HL-60/S4 (cell line): ENCODE results near the gene OCEL1.
"Not testable (repeated sequence)": the region's sequence is repeated elsewhere in the genome, so short reads cannot be mapped to it uniquely, and the experiment has no call there.

Source experiments
- in situ Hi-C: fragments of 300-500 bp; cut with MboI; formaldehyde crosslinking; loops from 2 replicates; pipeline ENCODE4 v1.14.3; 2022; ENCODE audit warnings: low sequenced_read_pairs

OCEL1 gene, protein sequence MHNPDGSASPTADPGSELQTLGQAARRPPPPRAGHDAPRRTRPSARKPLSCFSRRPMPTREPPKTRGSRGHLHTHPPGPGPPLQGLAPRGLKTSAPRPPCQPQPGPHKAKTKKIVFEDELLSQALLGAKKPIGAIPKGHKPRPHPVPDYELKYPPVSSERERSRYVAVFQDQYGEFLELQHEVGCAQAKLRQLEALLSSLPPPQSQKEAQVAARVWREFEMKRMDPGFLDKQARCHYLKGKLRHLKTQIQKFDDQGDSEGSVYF

DNA sequence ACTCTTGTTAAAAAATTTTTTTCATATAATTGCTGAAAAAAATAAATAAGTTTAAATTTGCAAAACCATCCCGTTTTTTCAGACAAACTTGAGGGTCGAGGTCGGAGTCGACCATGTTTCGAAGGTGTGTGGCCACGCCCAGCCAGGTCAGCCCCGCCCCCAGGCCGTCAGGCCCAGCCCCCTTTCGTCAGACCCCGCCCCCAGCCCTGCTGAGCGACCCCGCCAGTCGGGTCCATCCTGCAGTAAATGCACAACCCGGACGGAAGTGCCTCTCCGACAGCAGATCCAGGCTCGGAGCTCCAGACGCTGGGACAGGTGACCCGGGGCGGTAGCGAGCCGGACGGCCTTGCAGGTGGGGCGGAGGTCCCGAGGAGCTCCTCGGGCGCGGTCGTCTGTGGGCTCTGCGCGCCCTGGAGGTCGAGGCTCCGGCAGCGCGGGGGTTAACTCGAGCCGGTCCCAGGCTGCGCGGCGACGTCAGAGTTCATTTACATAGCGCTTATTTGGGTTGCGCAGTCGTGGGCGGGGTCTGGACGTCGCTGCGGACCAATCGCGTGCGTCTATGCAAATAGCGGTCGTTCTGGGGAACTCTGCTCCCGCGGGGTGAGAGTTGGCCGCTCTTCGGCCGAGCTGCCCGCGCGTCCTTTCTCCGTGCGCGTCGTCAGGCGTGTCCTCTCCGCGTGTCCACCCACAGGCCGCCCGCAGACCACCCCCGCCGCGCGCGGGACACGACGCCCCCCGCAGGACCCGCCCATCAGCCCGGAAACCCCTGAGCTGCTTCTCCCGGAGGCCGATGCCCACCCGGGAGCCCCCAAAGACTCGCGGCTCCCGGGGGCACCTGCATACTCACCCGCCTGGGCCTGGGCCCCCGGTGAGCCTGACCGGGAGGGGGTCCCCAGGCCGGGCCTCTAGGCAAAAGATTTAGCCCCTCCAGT is at the start of gene OCEL1:
Gene OCEL1, plus strand, starts transcription at position 225 of the 932 bp plus-strand sequence. Its CDS starts 22 bp downstream, at position 247.
- in situ Hi-C loops, result no loop called here

DNA sequence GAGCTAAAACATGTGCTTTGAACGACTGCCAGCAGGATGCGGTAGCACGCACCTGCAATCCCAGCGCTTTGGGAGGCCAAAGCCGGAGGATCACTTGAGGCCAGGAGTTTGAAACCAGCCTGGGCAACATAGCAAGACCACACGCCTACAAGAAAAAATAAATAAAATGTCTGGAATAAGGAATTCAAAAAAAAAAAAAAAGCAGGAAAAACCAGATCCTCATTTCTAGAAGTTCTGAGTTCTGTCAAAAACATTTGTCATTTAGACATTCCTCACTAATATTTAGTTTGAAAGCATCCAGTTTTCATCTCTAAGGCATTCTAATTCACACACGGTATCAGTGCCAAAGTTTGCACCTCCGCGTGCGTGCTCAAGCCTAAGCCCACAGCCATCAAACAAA is 47.7 kb upstream of the OCEL1 start:
- in situ Hi-C loops, result no loop called here

DNA sequence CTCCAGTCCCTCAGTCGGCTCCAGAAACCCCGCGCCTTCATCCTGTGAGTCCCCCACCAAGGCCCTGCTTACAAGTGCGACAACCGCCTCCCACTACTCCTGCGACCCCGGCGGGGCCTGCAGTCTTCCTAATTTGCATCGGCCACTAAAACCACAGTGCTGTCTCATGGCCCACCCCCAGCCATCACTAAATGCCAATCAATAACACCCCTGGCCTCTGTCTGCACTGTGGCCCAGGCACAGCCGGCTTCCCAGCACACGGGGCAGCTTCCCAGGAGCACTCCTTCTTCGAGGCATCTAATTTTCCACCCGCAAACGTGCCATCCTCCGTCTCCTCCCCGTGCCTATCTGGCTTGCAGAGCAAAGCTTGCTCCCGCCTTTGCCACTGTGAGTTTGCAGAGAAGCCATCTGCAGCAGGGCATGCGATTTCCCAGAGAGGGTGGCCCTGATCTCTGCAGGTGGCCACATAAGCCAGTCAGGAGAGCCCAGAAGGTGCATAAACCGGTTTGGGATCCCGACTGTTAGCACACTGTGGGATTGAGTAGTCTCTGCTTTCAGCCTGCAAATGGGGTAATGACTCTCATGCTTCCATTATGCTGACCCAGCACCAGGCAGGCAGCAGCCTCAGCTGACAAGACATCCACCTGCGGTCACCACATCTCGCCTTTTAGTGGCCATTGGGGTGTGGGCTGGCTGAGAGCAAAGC is 44.9 kb upstream of the OCEL1 start:
- in situ Hi-C loops, result no loop called here

DNA sequence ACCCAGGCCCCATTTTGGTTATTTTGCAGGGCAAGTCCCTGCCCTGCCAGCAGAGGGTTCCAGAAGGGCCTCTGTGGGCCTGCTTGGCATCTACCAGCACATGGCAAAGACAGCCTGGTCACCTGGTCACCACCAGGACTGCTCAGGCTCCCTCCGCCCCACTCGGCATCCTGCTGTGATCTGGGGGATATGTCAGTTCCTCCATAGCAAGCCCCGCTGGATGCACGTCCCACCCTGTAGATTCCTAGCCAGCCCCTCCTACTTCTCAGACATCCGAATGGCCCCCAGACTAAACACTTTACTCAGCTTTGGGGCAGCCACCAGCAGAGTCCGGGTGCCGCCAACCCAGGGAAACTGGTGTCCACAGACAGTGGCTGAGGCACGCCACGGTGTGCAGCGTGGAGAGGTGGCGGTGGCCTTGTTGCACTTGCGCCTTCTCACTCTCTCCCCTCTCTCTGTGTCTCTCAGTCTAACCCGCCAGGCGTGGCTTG is 42.7 kb upstream of the OCEL1 start:
- in situ Hi-C loops, result no loop called here

DNA sequence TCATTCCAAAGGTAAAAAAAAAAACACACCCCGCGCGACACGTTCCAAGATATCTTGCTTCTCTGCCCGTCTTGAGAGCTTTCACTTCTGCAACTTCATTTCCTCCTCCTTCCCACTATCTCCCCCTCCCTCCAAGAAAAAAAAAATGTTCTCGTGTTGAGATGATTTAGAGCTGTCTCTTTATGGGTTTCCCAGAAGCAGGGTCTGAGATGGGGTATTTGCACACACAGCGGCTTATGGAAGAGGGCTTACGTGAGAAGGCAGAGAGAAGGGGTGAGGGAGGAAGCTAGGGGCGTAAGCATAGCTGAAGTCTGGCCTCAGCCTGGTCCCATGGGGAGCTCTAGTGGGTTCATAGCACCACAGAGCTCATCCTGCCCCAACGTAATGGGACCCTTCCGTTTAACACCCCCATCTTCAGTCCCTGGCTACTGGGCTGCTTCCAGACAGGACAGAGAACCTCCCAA is 42.1 kb upstream of the OCEL1 start:
- in situ Hi-C loops, result no loop called here

DNA sequence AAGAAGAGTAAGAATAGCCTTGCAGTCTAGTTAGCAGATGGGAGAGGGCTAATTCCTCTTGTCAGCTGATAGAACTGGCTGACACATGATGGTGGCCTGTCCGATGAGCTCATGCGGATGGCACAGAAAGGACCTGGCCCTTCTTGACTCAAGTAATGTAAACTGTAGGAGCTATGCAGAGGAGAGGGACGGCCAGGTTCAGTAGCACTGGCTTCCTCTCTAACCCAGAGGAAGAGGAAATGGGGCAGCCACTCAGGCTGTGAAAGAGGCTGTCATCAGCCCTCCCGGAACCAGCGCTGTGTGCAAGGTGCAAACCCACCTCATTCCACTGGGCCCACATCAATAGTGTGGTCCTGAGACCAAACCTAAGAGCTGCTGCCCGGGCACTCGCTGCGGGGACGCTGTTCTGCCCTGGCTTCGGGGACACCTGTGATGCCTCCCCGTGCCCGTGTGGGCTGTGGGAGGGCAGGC is 41.6 kb upstream of the OCEL1 start:
- in situ Hi-C loops, result no loop called here

DNA sequence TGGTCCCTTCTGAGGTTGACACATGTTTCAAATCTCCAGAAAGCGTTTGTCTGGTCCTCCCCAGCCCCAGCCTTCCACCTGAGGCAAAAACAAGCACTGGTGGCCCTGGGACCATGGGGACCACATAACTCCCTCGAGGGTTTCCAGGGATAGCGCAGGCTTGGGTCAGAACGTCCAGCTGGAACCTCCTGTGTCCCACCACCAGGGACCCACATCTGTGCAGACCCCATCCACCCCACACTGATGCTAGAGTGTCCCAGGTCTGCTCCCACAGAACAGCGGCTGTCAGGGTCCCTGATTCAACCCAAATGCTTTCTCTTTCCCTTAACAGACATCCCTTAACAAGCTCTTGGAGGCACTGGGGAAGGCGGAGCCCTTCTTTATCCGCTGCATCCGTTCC is 40.4 kb upstream of the OCEL1 start:
- in situ Hi-C loops, result no loop called here

DNA sequence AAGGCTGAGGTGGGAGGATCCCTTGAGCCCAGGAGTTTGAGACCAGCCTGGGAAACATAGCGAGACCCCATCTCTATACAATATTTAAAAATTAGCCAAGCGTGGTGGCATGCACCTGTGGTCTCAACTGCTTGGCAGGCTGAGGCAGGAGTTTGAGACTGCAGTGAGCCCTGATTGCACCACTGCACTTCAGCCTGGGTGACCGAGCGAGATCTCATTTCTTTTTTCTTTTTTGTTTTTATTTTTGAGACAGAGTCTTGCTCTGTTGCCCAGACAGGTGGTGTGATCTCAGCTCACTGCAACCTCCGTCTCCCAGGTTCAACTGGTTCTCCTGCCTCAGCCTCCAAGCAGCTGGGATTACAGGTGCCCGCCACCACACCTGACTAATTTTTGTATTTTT is 34.3 kb upstream of the OCEL1 start:
- in situ Hi-C loops, result not testable (repeated sequence)

DNA sequence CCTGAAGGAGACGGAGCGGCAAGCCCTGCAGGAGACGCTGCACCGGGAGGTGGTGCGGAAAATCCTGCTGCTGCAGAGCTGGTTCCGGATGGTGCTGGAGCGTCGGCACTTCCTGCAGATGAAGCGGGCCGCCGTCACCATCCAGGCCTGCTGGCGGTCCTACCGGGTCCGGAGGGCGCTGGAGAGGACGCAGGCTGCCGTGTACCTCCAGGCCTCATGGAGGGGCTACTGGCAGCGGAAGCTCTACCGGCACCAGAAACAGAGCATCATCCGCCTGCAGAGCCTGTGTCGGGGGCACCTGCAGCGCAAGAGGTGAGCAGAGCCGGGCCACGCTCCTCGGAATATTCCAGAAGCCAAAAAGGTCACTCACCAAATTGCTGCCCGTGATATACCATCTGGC is 33.3 kb upstream of the OCEL1 start:
- in situ Hi-C loops, result no loop called here

DNA sequence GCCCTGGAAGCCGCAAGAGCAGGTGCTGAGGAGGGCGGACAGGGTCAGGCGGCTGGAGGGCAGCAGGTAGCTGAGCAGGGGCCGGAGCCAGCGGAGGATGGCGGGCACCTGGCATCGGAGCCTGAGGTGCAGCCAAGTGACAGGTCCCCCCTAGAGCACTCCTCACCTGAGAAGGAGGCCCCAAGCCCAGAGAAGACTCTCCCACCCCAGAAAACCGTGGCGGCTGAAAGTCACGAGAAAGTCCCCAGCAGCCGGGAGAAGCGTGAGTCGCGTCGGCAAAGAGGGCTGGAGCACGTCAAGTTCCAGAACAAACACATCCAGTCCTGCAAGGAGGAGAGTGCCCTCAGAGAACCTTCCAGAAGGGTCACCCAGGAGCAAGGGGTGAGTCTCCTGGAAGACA is 31.4 kb upstream of the OCEL1 start:
- in situ Hi-C loops, result no loop called here

DNA sequence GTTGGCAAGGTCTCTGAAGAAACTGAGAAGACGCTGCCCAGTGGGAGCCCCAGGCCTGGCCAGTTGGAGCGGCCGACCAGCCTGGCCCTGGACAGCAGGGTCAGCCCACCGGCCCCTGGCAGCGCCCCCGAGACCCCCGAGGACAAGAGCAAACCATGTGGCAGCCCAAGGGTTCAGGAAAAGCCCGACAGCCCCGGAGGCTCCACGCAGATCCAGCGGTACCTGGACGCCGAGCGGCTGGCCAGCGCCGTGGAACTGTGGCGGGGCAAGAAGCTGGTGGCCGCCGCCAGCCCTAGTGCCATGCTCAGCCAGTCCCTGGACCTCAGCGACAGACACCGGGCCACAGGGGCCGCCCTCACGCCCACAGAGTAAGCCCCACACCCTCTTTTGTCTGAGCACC is 30.9 kb upstream of the OCEL1 start:
- in situ Hi-C loops, result no loop called here

DNA sequence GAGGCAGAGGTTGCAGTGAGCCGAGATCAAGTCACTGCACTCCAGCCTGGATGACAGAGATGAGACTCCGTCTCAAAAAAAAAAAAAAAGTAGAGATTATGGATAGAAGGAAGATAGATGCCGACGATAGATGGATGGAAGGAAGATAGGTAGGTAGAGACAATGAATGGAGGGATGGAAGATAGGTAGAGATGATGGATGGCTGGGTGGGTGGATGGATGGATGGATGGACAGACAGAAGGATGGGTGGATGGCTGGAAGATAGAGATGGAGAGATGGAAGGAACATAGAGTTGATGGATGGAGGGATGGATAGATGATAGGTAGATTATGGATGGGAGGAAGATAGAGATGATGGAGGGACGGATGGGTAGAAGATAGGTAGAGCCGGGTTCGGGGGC is 29.4 kb upstream of the OCEL1 start:
- in situ Hi-C loops, result no loop called here

DNA sequence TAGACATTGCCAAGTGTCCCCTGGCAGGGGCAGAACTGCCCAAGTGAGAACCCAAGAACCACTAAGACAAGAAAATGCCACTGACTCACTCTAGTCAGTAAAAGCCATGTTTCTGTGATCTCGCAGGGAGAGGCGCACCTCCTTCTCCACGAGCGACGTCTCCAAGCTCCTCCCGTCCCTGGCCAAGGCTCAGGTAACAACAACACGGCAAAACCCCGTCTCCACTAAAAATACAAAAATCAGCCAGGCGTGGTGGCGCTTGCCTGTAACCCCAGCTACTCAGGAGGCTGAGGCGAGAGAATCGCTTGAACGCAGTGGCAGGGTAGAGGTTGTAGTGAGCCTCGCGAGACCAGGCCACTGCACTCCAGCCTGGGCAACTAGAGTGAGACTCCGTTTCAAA is 28.4 kb upstream of the OCEL1 start:
- in situ Hi-C loops, result no loop called here

DNA sequence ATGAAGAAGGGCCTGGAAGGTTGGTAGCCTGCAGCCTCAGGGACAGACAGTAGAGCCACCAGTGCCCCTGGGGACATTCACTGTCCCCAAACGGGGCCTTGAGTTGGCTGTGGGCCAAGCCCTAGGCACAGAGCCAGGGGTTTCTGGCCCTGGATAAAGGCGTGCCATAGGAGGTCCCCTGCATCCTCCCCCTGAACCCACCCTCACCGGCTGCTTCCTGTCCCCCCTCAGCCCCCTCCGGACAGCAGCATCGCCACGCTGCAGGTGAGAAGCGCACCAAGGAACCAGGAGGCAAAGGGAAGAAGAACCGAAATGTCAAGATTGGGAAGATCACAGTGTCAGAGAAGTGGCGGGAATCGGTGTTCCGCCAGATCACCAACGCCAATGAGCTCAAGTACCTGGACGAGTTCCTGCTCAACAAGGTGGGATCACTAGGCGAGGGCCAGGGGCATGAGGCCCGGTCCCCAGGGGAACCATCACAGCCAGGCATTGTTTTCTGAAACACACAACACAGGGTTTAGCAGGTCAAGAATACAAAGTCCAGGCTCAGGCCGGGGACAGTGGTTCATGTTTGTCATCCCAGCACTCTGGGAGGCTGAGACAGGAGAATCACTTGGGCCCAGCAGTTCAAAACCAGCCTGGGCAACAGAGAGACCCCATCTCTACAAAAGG is 25.5 kb upstream of the OCEL1 start:
- in situ Hi-C loops, result no loop called here

DNA sequence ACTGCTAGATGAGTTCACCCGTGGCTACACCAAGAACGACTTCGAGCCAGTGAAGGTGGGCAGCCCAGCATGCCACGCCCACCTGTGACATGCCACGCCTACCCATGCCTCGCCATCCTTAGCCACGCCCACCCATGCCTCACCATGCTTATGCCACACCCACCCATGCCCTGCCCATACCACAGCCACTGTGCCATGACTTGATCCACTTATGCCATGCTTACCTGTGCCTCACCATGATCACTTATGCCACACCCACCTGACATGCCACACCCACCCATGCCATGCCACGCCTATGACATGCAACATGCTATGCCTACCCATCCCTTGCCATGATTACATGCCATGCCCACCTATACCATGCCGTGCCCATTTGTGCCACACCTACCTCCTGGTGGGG is 23.8 kb upstream of the OCEL1 start:
- in situ Hi-C loops, result no loop called here

DNA sequence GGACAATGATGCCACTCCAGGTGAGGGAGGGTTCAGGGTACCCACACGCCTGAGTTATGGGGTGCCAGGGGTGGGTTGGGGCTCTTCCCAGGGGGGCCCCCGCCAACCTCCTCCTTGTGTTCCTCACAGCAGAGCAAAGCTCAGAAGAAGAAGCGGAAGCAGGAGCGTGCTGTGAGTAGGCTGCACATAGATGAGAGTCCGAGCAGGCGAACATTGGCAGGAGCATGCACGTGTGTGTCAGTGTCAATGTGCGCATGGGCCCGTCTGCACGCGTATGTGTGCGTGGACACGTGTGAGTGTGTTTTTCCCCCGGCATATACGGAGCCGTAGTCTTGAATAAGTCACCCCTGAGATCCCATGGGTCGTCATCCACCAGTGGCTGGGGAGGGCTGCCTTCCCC is 23.3 kb upstream of the OCEL1 start:
- in situ Hi-C loops, result no loop called here

DNA sequence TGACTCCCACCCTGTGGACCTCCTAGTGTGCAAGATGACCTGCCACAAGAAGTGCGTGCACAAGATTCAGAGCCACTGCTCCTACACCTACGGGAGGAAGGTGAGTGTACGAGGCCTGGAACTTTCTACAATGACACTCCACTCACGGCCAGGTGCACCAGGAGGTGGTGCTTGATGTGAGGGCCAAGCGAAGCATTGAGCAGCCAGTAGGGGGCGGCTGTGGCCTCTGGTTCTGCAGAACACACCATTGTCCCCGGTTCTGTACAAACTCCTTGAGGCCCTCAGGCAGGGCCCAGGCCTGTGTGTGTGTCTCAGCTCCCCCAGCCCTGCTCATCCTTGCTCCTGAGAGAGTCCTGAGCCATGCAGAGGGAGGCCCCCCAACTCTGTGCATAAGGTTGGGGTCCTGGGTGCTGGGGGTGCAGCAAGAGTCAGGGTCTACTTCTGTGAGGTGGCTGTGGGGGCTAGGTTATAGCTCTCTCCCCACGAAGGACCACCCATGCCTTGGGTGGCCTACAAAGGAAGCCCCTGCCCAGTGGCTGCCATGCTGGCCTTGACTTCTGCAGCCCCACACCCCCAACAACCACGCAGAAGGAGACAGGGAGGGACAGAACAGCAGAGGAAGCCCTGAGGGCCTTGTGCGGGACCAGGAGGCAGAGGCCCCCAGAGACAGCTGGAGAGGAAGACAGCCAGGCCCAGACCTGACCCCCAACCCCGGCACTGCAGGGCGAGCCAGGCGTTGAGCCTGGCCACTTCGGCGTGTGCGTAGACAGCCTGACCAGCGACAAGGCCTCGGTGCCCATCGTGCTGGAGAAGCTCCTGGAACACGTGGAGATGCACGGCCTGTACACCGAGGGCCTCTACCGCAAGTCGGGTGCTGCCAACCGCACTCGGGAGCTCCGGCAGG is 20.5 kb upstream of the OCEL1 start:
- in situ Hi-C loops, result no loop called here

DNA sequence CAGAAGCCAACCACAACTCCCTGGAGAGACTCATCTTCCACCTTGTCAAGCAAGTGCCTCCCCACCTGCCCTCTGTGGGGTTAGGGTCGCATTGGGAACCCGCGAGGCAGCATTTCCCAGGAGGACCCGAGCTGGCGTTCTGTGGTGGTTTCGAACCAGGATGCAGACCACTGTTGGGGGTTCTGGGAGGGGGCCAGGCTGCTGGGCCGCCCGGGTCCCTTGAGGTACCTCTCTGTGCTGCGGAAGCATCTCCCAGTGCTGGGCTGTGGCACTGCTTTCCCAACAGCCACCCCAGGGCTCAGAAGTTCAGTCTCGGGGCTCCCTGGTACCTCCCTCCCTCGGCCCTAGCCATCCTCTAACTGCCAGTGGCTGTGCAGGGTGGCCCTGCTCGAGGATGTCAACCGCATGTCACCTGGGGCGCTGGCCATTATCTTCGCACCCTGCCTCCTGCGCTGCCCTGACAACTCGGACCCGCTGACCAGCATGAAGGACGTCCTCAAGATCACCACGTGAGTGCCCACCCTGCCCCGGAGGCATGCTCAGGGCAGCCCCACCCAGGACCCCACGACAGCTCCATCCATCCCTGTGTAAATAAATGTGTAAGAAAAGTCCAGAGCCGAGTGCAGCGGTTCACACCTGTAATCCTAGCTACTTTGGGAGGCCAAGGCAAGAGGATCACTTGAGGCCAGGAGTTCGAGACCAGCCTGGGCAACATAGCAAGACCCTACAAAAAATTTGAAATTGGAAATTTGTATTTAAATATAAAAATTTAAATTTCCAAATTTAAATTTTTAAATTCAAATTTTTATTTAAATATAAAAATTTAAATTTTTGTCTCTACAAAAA is 19.1 kb upstream of the OCEL1 start:
- in situ Hi-C loops, result no loop called here
